Breast epithelium (tissue), 3 donors: Measurements from ENCODE around the gene LRRC75B.

Source experiments
- CTCF ChIP-seq, 3 donors: fragments of 450-650 bp; IDR thresholded peaks; one replicate each; pipeline ENCODE4 v1.5.1; 2016 to 2017; ENCODE audit warnings: antibody characterized with exemption in 3 of 3, mild to moderate bottlenecking in 3 of 3, moderate library complexity in 3 of 3
- POLR2A ChIP-seq: fragments of 450-650 bp; IDR thresholded peaks from one replicate; pipeline ENCODE4 v1.6.1; 2016; ENCODE audit warnings: antibody characterized with exemption, mild to moderate bottlenecking, moderate library complexity
- POLR2AphosphoS5 ChIP-seq, 3 donors: sonication (generic); formaldehyde crosslinking; IDR thresholded peaks; one replicate each; pipeline ENCODE4 v1.6.1; 2017; ENCODE audit warnings: antibody characterized with exemption in 3 of 3

DNA sequence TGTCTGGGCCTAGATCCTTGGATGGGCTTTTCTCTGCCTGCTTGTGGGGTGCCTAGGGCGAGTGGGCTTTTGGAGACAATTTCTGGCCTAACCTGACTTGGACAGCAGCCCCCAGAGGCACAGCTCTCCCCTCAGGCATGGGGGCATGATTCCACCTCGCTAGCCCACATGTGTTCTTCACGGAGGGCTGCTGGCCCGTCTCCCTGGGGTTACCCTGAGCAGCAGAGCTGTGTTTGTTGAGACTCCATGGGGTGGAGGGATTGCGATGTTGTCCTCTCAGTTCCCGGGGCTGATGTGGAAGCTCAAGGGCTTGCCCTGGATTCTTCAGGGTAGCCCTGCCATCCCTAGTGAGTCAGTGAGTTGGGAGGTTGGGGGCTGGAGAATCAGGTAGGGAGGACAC, 2.4 kb upstream of the LRRC75B start:
- no peak for TF ChIP-seq CTCF (IDR thresholded peaks at IDR 0.05)
- TF ChIP-seq POLR2A = no peak
- no peak for TF ChIP-seq POLR2AphosphoS5 (IDR thresholded peaks at IDR 0.05)
